Ishikawa (cell line): ENCODE measurements around the gene GATAD2B.

Source experiments
- CEBPB ChIP-seq: IDR thresholded peaks from 2 replicates; pipeline ENCODE4 v1.6.1; 2012
- CREB1 ChIP-seq: IDR thresholded peaks from 2 replicates; pipeline ENCODE4 v1.6.1; 2012; ENCODE audit warnings: low read depth
- EGR1 ChIP-seq: IDR thresholded peaks from 2 replicates; pipeline ENCODE4 v1.6.1; 2012
- EP300 ChIP-seq: IDR thresholded peaks from 2 replicates; pipeline ENCODE4 v1.6.1; 2012; ENCODE audit warnings: borderline replicate concordance
- FOXM1 ChIP-seq: IDR thresholded peaks from 2 replicates; pipeline ENCODE4 v1.6.1; 2012; ENCODE audit warnings: low read depth, borderline replicate concordance
- MAX ChIP-seq: IDR thresholded peaks from 2 replicates; pipeline ENCODE4 v1.6.1; 2012
- NFIC ChIP-seq: IDR thresholded peaks from 2 replicates; pipeline ENCODE4 v1.6.1; 2012
- RAD21 ChIP-seq: IDR thresholded peaks from 2 replicates; pipeline ENCODE4 v1.6.1; 2012; ENCODE audit warnings: low read depth
- REST ChIP-seq: IDR thresholded peaks from 2 replicates; pipeline ENCODE4 v1.6.1; 2012; ENCODE audit warnings: low read depth, mild to moderate bottlenecking
- TAF1 ChIP-seq: IDR thresholded peaks from 2 replicates; pipeline ENCODE4 v1.6.1; 2012; ENCODE audit warnings: low read depth, mild to moderate bottlenecking
- TCF12 ChIP-seq: IDR thresholded peaks from 2 replicates; pipeline ENCODE4 v1.6.1; 2012; ENCODE audit warnings: low read depth
- TEAD4 ChIP-seq: IDR thresholded peaks from 2 replicates; pipeline ENCODE4 v1.6.1; 2012
- USF1 ChIP-seq: IDR thresholded peaks from 2 replicates; pipeline ENCODE4 v1.6.1; 2012
- YY1 ChIP-seq: IDR thresholded peaks from 2 replicates; pipeline ENCODE4 v1.6.1; 2012; ENCODE audit warnings: low read depth
- ZBTB7A ChIP-seq: IDR thresholded peaks from 2 replicates; pipeline ENCODE4 v1.6.1; 2012; ENCODE audit warnings: low read depth

GATAD2B gene

GRCh38 chr1:153944005-153944826, 21.4 kb upstream of the GATAD2B start:
- 0 out of 2 replicates have a peak, but pooled peaks have one; percentile 22 for TF ChIP-seq CREB1
- TF ChIP-seq RAD21 = no peak

GRCh38 chr1:153942766-153943549, 20.2 kb upstream of the GATAD2B start:
- no peak for TF ChIP-seq TCF12
- no peak for TF ChIP-seq REST
- TF ChIP-seq RAD21 = no peak
- TF ChIP-seq ZBTB7A = no peak
- no peak for TF ChIP-seq USF1
- no peak for TF ChIP-seq MAX
- TF ChIP-seq YY1 = no peak
- no peak for TF ChIP-seq CEBPB
- TF ChIP-seq EGR1 = no peak
- TF ChIP-seq FOXM1 = no peak
- no peak for TF ChIP-seq EP300
- no peak for TF ChIP-seq CREB1
- TF ChIP-seq NFIC = no peak
- TF ChIP-seq TAF1 = no peak
- TF ChIP-seq TEAD4 = no peak

GRCh38 chr1:153941826-153942725, 19.3 kb upstream of the GATAD2B start:
- TF ChIP-seq NFIC = no peak
- no peak for TF ChIP-seq EP300

GRCh38 chr1:153940756-153941155, 18.0 kb upstream of the GATAD2B start:
- TF ChIP-seq EP300 = no peak
- no peak for TF ChIP-seq FOXM1
- no peak for TF ChIP-seq CEBPB
- no peak for TF ChIP-seq CREB1
- no peak for TF ChIP-seq TCF12
- TF ChIP-seq EGR1 = no peak
- no peak for TF ChIP-seq TAF1
- no peak for TF ChIP-seq REST
- no peak for TF ChIP-seq USF1
- TF ChIP-seq TEAD4 = no peak
- no peak for TF ChIP-seq ZBTB7A
- TF ChIP-seq MAX = no peak
- no peak for TF ChIP-seq YY1
- no peak for TF ChIP-seq NFIC
- TF ChIP-seq RAD21 = no peak

- TF ChIP-seq EP300 (no peak), TEAD4 (no peak)
These were observed 16.7 kb upstream of the GATAD2B start for GRCh38 chr1:153939476-153939875.
